Uterus (tissue), 2 donors: ENCODE results near the gene KCNJ13.

ENCODE experiments used
- POLR2A ChIP-seq, 2 donors: fragments of 450-650 bp; IDR thresholded peaks; one replicate each; pipeline ENCODE4 v1.6.1; 2016; ENCODE audit warnings: antibody characterized with exemption in 2 of 2, mild to moderate bottlenecking in 1 of 2, moderate library complexity in 1 of 2
- TF ChIP-seq, protein P1 (sequence below), 4 experiments: fragments of 200-600 bp in 2 of 4; fragments of 450-650 bp in 2 of 4; sonication (generic) in 2 of 4; IDR thresholded peaks; one replicate each; pipeline ENCODE4 v1.5.1; 2016 to 2019; ENCODE audit warnings: antibody characterized with exemption in 4 of 4, mild to moderate bottlenecking in 2 of 4, moderate library complexity in 1 of 4

DNA sequence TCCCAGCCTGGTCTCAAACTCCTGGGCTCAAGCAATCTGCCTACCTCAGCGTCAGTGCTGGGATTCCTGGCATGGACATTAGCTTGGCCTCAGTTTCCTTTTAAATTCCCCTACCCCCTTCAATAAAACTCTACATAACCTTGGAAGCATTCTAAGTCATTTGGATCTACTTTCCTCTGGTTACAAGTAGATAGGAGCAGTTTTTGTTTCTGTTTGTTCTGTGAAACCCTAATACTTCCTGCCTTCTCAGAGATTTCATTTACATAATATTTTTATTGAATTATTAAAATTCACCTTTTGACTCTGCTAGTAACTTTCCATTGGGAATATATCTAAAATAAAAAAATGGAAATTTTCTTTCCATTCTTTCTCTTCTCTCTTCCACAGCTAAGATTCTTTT lies 53.3 kb downstream of the KCNJ13 start:
- TF ChIP-seq, protein P1, sequence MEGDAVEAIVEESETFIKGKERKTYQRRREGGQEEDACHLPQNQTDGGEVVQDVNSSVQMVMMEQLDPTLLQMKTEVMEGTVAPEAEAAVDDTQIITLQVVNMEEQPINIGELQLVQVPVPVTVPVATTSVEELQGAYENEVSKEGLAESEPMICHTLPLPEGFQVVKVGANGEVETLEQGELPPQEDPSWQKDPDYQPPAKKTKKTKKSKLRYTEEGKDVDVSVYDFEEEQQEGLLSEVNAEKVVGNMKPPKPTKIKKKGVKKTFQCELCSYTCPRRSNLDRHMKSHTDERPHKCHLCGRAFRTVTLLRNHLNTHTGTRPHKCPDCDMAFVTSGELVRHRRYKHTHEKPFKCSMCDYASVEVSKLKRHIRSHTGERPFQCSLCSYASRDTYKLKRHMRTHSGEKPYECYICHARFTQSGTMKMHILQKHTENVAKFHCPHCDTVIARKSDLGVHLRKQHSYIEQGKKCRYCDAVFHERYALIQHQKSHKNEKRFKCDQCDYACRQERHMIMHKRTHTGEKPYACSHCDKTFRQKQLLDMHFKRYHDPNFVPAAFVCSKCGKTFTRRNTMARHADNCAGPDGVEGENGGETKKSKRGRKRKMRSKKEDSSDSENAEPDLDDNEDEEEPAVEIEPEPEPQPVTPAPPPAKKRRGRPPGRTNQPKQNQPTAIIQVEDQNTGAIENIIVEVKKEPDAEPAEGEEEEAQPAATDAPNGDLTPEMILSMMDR (IDR thresholded peaks at IDR 0.05), result no peak
- TF ChIP-seq POLR2A (IDR thresholded peaks at IDR 0.05), result no peak
